ENCODE data around the gene PPIL6.

DNA sequence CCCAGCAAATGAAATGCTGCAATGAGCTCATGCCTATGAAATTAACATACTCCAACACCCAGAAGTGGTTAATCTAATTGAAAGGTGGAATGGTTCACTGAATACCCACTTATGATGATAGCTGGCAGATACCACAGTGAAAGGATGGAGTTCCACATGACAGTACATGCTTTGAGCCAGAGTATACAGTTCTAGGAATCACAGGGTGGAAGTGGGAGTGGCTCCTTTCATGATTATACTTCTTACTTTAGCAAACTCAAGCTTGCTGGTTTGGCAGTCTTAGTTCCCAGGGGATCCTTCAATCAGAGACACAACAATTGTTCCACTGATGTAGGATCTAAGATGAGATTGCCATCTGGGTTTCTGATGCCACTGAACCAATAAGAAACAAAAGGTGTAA, 79.6 kb downstream of the PPIL6 start:
- TF ChIP-seq CTCF (IDR thresholded peaks at IDR 0.05), result no peak
- TF ChIP-seq POLR2A (IDR thresholded peaks at IDR 0.05), result no peak
